Peyer's patch (tissue), 4 donors: ENCODE results near the gene DCAF11. TPM values are rescaled to one million over a fixed set of nuclear protein-coding genes. Genes with fewer than 3 reads are reported as not detected.

Source experiments
- DNase-seq, 3 donors: peaks; one replicate each; pipeline ENCODE4 v3.0.0-alpha.2; 2017 to 2019
- H3K27ac ChIP-seq, 4 donors: fragments of 200-600 bp; sonication (generic); one replicate each; pipeline ENCODE4 v1.5.1; 2016 to 2019
- H3K27me3 ChIP-seq, 2 donors: fragments of 200-600 bp; sonication (generic); one replicate each; pipeline ENCODE4 v1.5.1; 2019
- H3K36me3 ChIP-seq, 3 donors: fragments of 200-600 bp; sonication (generic); one replicate each; pipeline ENCODE4 v1.5.1; 2016 to 2019
- H3K4me1 ChIP-seq, 4 donors: fragments of 200-600 bp; sonication (generic); one replicate each; pipeline ENCODE4 v1.5.1; 2016 to 2019
- H3K4me3 ChIP-seq, 4 donors: fragments of 200-600 bp; sonication (generic); 1 replicate in 3 of 4; 2 replicates in 1 of 4; pipeline ENCODE4 v1.5.1; 2016 to 2019; ENCODE audit warnings: mild to moderate bottlenecking in 1 of 4
- H3K9me3 ChIP-seq, 4 donors: fragments of 200-600 bp; sonication (generic); one replicate each; pipeline ENCODE4 v1.5.1; 2016 to 2019; ENCODE audit warnings: mild to moderate bottlenecking in 1 of 4
- POLR2A ChIP-seq, 2 donors: fragments of 450-650 bp; IDR thresholded peaks; one replicate each; pipeline ENCODE4 v1.5.1; 2017; ENCODE audit warnings: antibody characterized with exemption in 2 of 2, mild to moderate bottlenecking in 2 of 2, moderate library complexity in 2 of 2
- total RNA-seq, 4 donors: library from RNA; depleted of rRNA; stranded (reverse); fragments of >200 nt; gene quantifications; one replicate each; pipeline ENCODE4 v1.1.0, GENCODE V29; 2016
- TF ChIP-seq, protein P1 (sequence below), 6 experiments: fragments of 450-650 bp in 4 of 6; fragments of 200-600 bp in 2 of 6; sonication (generic) in 1 of 6; IDR thresholded peaks; one replicate each; pipeline ENCODE4 v1.5.1; 2017 to 2019; ENCODE audit warnings: antibody characterized with exemption in 6 of 6, mild to moderate bottlenecking in 3 of 6, moderate library complexity in 1 of 6

DCAF11 gene
- total RNA-seq, 4 donors from 2014 or later = 113 to 214 (median 176) TPM

DNA sequence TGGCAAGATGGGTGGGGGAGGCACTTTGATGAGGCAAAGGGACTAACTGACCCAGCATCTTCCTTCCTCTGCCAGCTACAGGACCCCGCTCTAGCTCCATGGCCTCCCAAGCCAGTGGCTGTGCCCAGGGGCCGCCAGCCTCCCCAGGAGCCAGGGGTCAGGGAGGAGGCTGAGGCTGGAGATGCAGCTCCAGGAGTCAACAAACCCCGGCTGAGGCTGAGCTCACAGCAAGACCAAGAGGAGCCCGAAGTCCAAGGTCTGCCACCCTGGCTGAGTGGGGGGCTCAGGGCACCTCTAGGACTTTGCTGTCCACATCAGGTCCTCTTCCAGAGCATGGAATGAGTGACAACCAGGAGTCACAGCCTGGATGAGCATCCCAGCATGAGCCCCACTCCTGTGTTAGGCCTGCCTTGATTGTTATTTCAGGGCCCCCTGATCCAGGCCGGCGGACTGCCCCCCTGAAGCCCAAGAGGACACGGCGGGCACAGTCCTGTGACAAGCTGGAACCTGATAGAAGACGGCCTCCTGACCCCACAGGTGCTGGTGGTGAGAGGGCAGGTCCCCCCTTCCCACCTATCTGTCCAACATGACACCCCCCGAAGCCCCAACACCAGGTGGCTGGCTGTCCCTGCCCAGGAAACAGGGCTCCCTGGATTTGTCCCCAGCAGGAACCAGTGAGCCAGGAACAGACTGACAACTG lies 45.7 kb upstream of the DCAF11 start:
- Histone ChIP-seq H3K27me3 (no peaks in the 10 kb centered on the region), H3K4me1 (peaks cover 0 to 26% (median 2%) of the 10 kb centered on the region in 4 donors), H3K27ac (no peak overlapping the region), H3K9me3 (no peaks in the 10 kb centered on the region), H3K4me3 (no peak overlapping the region), H3K36me3 (no peaks in the 10 kb centered on the region)
- TF ChIP-seq, protein P1, sequence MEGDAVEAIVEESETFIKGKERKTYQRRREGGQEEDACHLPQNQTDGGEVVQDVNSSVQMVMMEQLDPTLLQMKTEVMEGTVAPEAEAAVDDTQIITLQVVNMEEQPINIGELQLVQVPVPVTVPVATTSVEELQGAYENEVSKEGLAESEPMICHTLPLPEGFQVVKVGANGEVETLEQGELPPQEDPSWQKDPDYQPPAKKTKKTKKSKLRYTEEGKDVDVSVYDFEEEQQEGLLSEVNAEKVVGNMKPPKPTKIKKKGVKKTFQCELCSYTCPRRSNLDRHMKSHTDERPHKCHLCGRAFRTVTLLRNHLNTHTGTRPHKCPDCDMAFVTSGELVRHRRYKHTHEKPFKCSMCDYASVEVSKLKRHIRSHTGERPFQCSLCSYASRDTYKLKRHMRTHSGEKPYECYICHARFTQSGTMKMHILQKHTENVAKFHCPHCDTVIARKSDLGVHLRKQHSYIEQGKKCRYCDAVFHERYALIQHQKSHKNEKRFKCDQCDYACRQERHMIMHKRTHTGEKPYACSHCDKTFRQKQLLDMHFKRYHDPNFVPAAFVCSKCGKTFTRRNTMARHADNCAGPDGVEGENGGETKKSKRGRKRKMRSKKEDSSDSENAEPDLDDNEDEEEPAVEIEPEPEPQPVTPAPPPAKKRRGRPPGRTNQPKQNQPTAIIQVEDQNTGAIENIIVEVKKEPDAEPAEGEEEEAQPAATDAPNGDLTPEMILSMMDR (IDR thresholded peaks at IDR 0.05) = no peak
- no peak for TF ChIP-seq POLR2A (IDR thresholded peaks at IDR 0.05)
- peak in 1 of 3 donors; percentile 33 for DNase-seq

- Histone ChIP-seq H3K27me3 (no peaks in the 10 kb centered on the region), H3K4me1 (peaks cover 0 to 21% (median 2%) of the 10 kb centered on the region in 4 donors), H3K4me3 (no peak overlapping the region), H3K27ac (no peak overlapping the region), H3K9me3 (no peaks in the 10 kb centered on the region), H3K36me3 (no peaks in the 10 kb centered on the region)
- DNase-seq = peak in 1 of 3 donors; percentile 38
- TF ChIP-seq POLR2A (IDR thresholded peaks at IDR 0.05) = no peak
- TF ChIP-seq, protein P1 (IDR thresholded peaks at IDR 0.05) = no peak
Measured at GRCh38 chr14:24069411-24069735, 45.2 kb upstream of the DCAF11 start.

DNA sequence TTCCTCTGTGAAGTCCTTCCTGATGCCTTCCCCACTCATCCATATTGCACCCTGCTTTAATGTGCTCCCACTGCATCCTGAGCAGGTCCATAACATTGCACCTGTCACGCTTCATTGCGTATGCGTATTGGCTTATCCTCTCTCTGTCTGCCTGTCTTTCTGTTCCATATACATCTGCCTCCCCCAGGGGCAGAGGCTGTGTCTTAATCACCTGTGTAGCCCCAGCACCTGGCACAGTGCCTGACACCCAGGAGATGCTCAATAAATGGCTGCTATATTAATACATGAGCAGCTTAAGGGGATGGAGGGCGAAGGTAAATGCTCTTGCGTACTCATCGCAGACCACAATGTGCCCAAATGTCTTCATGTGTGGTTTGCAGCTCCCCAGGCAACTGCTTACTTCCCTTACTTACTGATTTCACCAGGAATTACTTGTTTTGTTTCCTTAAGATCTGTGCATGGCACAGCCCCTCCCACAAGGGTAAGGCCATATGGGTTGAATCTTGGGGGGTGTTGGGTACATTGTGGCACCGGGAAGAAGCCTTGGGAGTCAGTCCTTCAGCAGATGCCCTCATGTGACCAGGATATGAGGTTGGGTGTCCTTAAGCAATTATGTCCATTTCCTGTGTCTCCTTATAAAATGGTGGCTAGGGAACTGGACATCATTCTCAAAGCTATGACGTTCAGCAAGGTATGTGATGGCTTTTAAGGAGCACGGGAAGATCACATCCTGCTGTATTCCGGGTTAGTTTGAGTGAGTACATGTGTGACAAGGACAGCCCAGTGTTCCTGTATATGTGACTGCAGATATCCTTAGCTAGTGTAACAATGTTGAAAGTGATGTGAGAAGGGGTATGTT lies 44.1 kb upstream of the DCAF11 start:
- Histone ChIP-seq H3K36me3 (no peaks in the 10 kb centered on the region), H3K27me3 (no peaks in the 10 kb centered on the region), H3K4me1 (peaks cover 0 to 25% (median 4%) of the 10 kb centered on the region in 4 donors), H3K9me3 (no peaks in the 10 kb centered on the region), H3K4me3 (no peak overlapping the region), H3K27ac (no peak overlapping the region)
- DNase-seq = no peak
- TF ChIP-seq, protein P1 (IDR thresholded peaks at IDR 0.05) = no peak
- TF ChIP-seq POLR2A (IDR thresholded peaks at IDR 0.05) = no peak

GRCh38 chr14:24071144-24071697 lies 43.4 kb upstream of the DCAF11 start, which contains the start of gene CPNE6:
Gene CPNE6 (plus strand): TSS chr14:24071562. CDS start chr14:24072937, 1,375 bp downstream.
- TF ChIP-seq, protein P1 (IDR thresholded peaks at IDR 0.05) = no peak
- TF ChIP-seq POLR2A (IDR thresholded peaks at IDR 0.05) = no peak
- Histone ChIP-seq H3K9me3 (no peaks in the 10 kb centered on the region), H3K4me3 (peak within 1 kb of the TSS in 1 of 4 donors; percentile 4), H3K4me1 (peaks cover 0 to 25% (median 6%) of the 10 kb centered on the region in 4 donors), H3K27me3 (no peaks in the 10 kb centered on the region), H3K27ac (peak within 1 kb of the TSS in 3 of 4 donors; percentile 27 to 89 (median 77)), H3K36me3 (no peaks in the 10 kb centered on the region)
- no peak for DNase-seq

- TF ChIP-seq, protein P1 (IDR thresholded peaks at IDR 0.05) = no peak
- TF ChIP-seq POLR2A (IDR thresholded peaks at IDR 0.05) = peak in 1 of 2 donors; percentile 30
- peak overlapping the region in 1 of 4 donors; percentile 4 for H3K4me3 ChIP-seq
- peak in 1 of 3 donors; percentile 59 for DNase-seq
Measured at GRCh38 chr14:24071836-24072430, 42.6 kb upstream of the DCAF11 start.

More at GRCh38 chr14:24071836-24072430, 42.6 kb upstream of the DCAF11 start:
- Histone ChIP-seq H3K36me3 (no peaks in the 10 kb centered on the region), H3K9me3 (no peaks in the 10 kb centered on the region), H3K27me3 (no peaks in the 10 kb centered on the region), H3K27ac (peak overlapping the region in 3 of 4 donors; percentile 27 to 89 (median 77)), H3K4me1 (peaks cover 0 to 25% (median 6%) of the 10 kb centered on the region in 4 donors)
